Ramos (cell line): ENCODE results near the gene KRTAP10-2.
"Not testable (repeated sequence)": the region's sequence is repeated elsewhere in the genome, so short reads cannot be mapped to it uniquely, and the experiment has no call there.

Source experiments
- in situ Hi-C: fragments of 300-500 bp; cut with MboI; formaldehyde crosslinking; loops from one replicate; pipeline ENCODE4 v1.14.3; 2022; ENCODE audit warnings: low sequenced_read_pairs; ENCODE audit not compliant: unreplicated experiment

The KRTAP10-2 gene

GRCh38 chr21:44583800-44584147, 32.5 kb upstream of the KRTAP10-2 start:
- in situ Hi-C loops = no loop called here

DNA sequence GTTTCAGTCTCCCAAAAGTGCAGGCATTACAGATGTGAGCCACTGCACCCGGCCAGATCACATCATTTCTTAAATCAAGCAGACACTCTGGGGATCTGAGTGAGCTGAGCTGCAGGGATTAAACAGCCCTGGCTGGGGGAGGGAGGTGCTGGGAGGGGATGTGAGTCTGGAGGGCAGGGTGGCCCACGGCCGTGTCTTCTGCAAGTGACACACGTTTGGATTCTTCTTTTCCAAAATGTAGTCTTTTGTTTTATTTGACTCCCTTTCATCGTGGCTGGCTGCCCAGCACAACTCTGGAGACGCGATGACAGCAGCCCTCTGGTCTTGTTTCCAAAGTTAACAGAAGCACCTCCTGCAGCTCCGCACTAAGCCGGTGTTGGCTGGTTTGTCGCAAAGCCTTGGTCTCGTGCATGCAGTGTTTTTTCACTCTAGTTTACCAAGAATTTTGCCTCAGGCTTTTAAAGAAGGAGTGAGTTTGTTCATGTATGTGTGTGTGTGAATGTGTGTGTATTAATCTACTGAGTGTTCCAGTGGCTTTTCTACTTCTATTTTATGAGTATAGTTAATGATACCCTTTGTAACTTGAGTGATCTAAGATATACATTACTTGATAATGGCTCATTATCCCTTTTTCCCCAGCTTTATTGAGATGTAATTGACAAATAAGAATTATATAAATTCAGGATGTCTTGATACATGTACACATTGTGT, 31.9 kb upstream of the KRTAP10-2 start:
- in situ Hi-C loops = no loop called here

GRCh38 chr21:44582055-44582454, 30.8 kb upstream of the KRTAP10-2 start:
- in situ Hi-C loops = no loop called here

GRCh38 chr21:44581158-44581557, 29.9 kb upstream of the KRTAP10-2 start:
- in situ Hi-C loops = no loop called here

DNA sequence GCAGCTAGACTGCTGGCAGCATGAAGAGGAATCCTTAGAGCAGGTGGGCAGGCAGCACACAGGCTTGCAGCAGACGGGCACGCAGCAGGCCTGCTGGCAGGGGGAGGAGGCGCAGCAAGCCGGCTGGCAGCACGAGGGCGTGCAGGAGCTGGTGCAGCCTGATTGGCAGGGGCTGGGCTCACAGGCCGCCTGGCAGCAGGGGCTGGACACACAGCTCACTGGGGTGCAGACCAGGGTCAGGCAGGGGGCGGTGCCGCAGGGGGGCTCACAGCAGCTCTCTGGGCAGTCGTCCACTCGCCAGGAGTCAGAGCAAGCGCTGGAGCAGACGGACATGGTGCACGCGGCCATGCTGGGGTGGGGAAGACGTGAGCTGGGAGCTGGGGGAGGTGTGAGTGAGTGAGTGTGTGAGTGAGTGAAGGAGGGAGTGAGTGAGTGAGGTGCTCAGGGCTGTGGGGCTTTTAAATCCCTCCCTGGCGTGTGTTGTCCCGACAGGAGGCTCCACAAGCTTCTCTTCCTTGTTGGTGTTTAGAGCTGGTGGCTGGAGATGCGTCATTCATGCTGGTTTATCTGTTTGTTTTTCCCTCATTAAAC, 29.0 kb upstream of the KRTAP10-2 start, which contains the start of gene KRTAP10-5:
TSS of gene KRTAP10-5 (minus strand) at position 374 of the 591 bp plus-strand sequence. CDS start at position 348, 26 bp downstream.
- in situ Hi-C loops = not testable (repeated sequence)

- in situ Hi-C loops = no loop called here
These were observed 28.5 kb upstream of the KRTAP10-2 start for GRCh38 chr21:44579833-44580144.

DNA sequence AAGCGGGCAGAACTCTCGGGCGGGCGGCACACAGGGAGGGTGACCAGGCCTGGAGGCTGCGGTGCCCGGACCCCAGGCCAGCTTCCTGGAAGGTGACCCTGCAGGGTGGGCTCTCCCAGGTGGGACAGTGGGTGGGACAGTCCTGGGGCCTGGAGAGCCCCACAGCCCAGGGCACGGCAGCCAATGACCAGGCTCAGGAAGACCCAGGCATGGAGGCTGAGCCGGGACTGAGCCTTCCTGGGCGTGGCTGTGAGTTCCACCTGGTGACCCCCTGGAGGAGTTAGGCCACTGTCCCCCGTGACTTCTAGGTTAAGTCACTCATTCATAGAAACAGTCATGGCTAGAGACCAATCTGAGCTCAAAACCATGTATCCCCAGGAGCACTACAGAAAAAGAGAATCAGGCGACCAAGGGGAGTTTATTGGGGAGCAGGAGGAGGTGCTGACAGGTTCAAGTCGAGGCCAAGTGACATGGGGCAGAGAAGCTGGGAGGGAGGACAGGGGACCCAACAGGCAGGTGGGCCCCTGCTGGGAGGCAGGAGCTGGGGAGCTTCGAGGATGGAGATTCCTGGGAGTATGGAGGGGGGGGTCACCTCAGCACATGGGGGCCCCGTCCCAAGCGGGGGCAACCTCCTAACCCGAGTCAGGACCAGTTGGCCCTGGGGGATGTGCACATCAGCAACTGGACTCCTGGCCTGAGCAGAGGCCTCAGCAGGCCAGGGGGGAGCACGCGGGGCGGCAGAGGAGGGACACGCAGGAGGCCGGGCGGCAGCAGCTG, 27.9 kb upstream of the KRTAP10-2 start:
- in situ Hi-C loops = no loop called here

GRCh38 chr21:44578371-44579055, 27.2 kb upstream of the KRTAP10-2 start:
- in situ Hi-C loops = no loop called here

DNA sequence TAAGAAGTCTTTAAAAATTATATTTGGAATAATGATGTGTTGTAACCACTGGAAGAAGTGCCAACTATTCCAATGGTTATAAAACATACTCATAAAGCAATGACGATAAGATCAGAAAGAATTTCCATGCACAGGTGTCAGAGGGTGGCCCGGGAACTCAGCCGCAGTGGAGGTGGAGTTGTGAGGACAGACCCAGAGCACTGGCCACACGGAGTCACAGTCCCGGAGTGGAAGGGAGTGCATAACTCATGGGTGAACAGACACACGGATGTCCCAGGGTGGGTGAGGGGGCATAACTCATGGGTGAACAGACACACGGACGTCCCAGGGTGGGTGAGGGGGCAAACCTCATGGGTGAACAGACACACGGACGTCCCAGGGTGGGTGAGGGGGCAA, 24.7 kb upstream of the KRTAP10-2 start:
- in situ Hi-C loops = no loop called here

DNA sequence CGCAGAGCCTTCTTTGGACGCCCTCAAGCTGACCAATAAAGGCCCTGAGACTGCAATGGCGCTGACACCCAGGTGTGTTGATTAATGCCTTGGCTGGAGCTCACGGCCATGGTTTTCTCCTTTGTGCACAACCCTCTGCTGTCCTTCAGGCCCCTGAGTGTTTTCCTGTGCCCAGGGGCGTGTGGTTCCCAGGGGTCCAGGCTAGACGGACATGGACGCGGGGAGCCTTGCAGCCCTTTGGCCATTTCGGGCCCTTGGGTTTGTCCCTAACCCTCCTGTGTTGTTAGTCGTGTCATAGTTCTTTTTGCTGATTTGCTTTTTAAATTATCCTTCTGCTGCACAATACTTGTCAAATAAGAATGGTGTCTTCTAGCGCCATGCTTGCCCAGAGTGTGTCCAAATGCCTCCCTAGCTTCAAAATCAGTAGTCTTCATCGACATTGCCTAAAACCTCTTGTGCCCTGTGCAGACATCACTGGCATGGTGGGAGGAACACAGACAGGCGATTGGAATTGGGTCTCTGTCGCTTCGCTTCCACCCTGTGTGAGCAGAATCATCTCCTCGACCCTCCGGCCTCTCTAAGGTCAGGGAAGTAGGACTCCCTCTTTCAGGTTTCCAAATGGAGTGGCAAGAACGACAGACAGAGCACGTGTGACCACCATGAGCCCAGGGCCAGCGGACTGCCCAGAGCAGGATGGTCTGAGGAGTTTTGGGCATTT, 24.2 kb upstream of the KRTAP10-2 start:
- in situ Hi-C loops = no loop called here

DNA sequence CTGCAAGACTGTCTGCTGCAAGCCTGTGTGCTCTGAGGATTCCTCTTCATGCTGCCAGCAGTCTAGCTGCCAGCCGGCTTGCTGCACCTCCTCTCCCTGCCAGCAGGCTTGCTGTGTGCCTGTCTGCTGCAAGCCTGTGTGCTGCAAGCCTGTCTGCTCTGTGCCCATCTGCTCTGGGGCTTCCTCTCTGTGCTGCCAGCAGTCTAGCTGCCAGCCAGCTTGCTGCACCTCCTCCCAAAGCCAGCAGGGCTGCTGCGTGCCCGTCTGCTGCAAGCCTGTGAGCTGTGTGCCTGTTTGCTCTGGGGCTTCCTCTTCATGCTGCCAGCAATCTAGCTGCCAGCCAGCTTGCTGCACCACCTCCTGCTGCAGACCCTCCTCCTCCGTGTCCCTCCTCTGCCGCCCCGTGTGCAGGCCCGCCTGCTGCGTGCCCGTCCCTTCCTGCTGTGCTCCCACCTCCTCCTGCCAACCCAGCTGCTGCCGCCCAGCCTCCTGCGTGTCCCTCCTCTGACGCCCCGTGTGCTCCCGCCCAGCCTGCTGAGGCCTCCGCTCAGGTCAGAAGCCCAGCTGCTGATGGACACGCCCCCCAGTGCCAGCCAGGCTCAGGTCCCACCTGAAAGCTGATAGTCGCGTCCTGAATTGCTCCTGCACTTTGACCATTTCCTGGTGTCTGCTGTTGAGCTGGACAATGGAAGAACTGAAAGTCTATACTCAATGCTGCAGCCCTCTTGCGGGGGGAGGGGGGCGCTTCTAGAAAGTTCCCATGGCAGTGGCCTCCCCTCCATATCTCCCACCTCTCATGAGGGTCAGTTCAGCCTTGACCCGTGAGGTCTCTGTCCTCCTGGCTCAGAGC, 23.4 kb upstream of the KRTAP10-2 start:
- in situ Hi-C loops = no loop called here

GRCh38 chr21:44573630-44574456, 22.5 kb upstream of the KRTAP10-2 start, which contains the start of gene KRTAP10-4:
Gene KRTAP10-4, plus strand, starts transcription at chr21:44573729. Its CDS starts 30 bp downstream, at chr21:44573759.
- in situ Hi-C loops = not testable (repeated sequence)

DNA sequence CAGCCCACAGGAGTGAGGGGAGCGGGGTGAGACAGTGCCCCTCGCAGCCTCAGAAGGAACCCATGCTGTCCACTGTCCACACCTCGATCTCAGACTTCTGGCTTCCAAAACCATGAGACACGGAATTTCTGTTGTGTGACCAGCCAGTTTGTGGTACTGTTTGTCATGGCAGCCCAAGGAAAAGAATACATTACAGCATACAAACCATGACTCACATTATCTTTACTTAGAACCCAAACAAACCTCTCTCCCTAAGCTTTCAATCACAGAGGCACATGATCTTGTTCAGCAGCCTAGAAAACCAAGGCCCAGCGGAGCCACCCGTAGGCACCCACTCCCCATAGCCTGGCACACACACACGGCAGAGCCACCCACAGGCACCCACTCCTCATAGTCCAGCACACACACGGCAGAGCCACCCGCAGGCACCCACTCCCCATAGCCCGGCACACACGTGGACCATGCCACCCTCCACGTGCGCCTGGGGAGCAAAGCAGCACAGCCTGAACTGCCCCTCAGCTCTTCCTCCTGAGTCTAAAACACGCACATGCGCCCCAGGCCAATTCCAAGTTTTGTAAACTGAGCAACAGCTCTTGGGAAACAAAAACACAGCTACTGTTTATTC, 21.8 kb upstream of the KRTAP10-2 start:
- in situ Hi-C loops = no loop called here

DNA sequence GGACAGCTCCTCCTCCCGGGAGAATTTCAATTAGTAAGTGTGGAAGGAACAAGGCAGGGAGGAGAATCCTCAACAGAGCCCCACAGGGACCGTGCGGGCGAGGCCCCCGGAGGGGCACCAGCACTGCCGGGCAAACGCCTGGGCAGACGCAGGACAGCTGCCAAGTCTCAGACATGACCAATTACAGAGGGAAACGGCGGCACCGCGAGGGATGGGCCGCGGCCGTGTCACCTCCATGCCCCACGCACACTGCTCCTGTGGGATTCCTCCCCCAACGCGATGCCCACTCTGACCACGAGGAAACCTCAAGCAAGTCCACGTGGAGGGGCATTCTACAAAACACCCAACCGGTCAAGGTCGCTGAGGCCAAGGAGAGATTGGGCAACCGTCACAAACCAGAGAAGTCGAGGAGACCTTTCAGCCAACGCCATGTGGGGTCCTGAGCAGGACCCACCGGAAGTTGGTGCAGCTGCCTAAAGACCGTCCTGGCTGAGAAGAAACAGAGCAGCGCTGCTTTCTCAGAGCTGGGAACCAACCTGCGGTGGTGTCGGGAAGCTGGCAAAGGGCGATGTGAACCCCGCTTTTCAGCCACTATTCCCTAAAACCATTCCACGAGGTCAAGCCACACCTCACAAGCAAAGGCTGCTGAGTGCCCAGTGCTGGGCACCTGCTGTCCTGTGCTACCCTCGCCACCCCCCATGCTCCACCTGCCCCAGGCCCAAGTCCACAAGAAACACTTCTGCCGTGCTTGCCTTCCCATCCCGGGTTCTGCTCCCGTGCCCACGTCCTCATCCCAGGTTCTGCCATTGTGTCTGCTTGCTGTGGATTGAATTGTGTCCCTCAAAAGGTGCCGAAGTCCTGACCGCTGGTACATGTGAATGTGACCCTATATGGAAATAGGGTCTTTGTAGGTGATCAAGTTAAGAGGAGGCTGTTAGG, 20.8 kb upstream of the KRTAP10-2 start:
- in situ Hi-C loops = no loop called here

DNA sequence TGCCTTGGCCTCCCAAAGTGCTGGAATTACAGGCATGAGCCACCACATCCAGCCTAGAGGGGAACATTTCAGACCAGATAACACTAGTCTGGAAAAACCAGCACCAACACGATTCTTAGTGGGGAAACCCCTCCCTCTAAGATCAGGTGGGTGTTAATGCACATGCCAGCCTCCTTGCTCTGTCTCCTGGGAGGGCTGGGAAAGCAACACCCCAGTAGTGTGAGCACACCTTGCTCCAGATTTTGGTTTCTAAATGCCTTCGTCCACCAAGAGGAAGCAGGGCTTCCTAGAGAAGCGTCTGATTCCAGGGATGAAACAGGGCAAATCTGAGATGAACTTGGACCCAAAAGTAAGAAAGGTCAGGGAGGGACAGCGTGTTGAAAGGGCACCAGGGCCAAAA, 20.0 kb upstream of the KRTAP10-2 start:
- in situ Hi-C loops = no loop called here

DNA sequence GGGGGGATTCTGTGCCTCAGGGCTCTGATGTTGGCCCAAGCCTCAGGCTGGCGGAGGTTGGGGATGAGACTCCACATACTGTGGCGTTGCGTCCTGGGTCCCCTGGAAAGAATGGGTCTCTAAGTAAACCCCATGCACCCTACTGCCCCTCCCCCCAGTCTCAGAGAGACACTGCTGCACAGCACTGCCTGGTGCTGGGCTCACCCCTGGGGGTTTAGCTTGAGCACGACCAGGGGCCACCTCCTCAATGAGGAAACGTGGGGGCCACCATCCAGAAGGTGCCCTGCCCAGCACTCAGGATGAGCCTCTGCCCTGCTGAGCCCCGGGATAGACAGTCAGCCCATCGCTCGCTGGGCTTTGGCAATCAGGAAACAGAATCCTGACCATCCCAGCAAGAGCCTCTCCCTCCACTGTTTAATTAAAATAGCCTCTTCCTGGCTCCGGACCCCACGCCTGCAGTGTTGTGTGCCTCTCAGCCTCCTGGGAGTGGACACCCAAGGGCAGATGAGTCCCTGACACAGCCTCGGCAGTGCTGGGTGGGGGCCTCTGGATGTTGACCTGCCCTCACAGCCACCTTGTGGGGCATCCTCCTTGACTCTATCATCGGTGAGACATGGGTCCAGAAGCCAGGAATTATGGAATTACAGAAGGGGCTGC, 18.7 kb upstream of the KRTAP10-2 start:
- in situ Hi-C loops = no loop called here
